Fibroblast of lung (primary cell): ENCODE measurements around the gene TBXAS1.

ENCODE experiments used
- CTCF ChIP-seq, 2 donors: IDR thresholded peaks in 1 of 2; conservative IDR thresholded peaks in 1 of 2; 1 replicate in 1 of 2; 2 replicates in 1 of 2; pipeline ENCODE4 v1.5.1; 2011 to 2012; ENCODE audit warnings: low read length in 2 of 2, control low read depth in 1 of 2, inconsistent platforms in 1 of 2, low read depth in 1 of 2, mild to moderate bottlenecking in 1 of 2
- EZH2 ChIP-seq: IDR thresholded peaks from 2 replicates; pipeline ENCODE4 v1.5.1; 2012; ENCODE audit warnings: low read length, control low read depth, mild to moderate bottlenecking; ENCODE audit errors: missing control alignments

GRCh38 chr7:140027858-140028257 is 198.8 kb downstream of the TBXAS1 start:
- no peak for TF ChIP-seq EZH2
- no peak for TF ChIP-seq CTCF (conservative IDR thresholded peaks at IDR 0.05 in 1 of 2, IDR thresholded peaks at IDR 0.05 in 1 of 2; ENCODE audit: low read depth in 1 of 2, low read length in 2 of 2)
